ENCODE measurements around the gene IL16. TPM values are rescaled to one million over a fixed set of nuclear protein-coding genes. Genes with fewer than 3 reads are reported as not detected.

The IL16 gene
- total and polyA plus RNA-seq, 9 donors: 1.8 to 16.5 (median 9.0) TPM

DNA sequence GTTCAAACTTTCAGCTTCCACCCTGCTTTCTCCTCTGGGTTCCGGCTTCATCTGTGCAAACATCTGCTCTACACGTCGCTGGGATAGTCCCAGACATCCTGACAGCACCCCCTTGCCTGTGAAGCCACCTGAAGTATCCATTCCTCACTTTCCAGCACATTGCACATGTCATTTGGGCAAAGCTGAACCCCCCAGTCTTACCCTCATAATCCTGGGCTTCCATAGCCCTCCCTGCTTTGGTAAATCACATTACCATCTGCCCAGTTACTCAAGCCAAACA is 84.7 kb downstream of the IL16 start:
- no peak overlapping the region for H3K4me3 ChIP-seq
- DNase-seq: no peak

DNA sequence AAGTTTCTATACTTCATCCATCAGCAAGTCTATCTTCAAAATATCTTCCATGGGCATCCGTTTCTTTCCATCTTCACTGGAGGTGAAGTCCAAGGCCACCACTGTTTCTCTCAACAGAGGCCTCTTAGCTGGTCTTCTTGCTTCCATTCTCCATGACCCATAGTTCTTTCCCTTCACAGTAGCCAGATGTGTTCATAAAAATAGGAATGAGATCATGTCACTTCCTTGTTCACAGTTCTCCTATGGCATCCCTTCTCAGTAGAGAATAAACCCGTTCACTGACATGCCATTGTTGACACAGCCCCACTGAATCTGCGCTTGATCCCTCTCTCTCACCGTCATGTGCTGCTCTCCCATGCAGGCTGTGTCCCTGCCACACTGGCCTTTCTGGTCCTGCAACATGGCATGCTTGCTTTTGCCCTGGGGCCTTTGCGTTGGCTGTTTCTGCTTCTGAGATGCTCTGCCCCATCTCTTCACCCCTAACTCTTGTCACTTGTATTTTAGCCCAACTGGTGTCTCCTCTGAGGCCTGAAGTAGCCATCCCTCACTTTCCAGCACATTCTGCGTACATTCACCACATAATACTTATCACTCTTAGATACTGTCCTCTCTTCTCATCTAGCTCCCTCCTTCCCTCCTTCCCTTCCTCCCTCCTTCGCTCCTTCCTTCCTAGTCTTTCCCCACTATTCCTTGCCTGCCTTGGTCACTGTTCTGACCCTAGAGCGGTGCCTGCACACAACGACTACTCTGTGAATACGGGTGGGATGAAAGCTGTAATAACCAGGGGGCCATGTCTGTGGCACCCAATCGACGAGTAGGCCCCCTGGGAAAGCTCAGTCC is 85.3 kb downstream of the IL16 start:
- H3K9me3 ChIP-seq: no peaks in the 10 kb centered on the region
- H3K27me3 ChIP-seq: no peaks in the 10 kb centered on the region
- intact Hi-C loops (cut with DNase I): loop anchor here in 1 of 4 donors (10.0 kb wide), 1 partner anchor 103 kb away; no protein-coding TSS in a partner anchor
- WGBS, 3 donors: 93 to 95% (median 94%) methylated on average over 12 of the region's 12 CpGs
- H3K4me1 ChIP-seq (ENCODE audit: insufficient read depth): no peaks in the 10 kb centered on the region
- DNase-seq: no peak
- H3K27ac ChIP-seq: no peak overlapping the region
- TF ChIP-seq POLR2A (IDR thresholded peaks at IDR 0.05): no peak
- no peak for TF ChIP-seq EP300 (IDR thresholded peaks at IDR 0.05)
- TF ChIP-seq, protein P1, sequence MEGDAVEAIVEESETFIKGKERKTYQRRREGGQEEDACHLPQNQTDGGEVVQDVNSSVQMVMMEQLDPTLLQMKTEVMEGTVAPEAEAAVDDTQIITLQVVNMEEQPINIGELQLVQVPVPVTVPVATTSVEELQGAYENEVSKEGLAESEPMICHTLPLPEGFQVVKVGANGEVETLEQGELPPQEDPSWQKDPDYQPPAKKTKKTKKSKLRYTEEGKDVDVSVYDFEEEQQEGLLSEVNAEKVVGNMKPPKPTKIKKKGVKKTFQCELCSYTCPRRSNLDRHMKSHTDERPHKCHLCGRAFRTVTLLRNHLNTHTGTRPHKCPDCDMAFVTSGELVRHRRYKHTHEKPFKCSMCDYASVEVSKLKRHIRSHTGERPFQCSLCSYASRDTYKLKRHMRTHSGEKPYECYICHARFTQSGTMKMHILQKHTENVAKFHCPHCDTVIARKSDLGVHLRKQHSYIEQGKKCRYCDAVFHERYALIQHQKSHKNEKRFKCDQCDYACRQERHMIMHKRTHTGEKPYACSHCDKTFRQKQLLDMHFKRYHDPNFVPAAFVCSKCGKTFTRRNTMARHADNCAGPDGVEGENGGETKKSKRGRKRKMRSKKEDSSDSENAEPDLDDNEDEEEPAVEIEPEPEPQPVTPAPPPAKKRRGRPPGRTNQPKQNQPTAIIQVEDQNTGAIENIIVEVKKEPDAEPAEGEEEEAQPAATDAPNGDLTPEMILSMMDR (IDR thresholded peaks at IDR 0.05): no peak
- H3K36me3 ChIP-seq: no peaks in the 10 kb centered on the region
- H3K4me3 ChIP-seq: no peak overlapping the region

More for the DNA sequence above, 84.7 kb downstream of the IL16 start:
- Histone ChIP-seq H3K27me3 (no peaks in the 10 kb centered on the region), H3K4me1 (ENCODE audit: insufficient read depth) (no peaks in the 10 kb centered on the region), H3K9me3 (no peaks in the 10 kb centered on the region), H3K36me3 (no peaks in the 10 kb centered on the region), H3K27ac (no peak overlapping the region)
- no peak for TF ChIP-seq EP300 (IDR thresholded peaks at IDR 0.05)
- TF ChIP-seq, protein P1 (IDR thresholded peaks at IDR 0.05): no peak
- TF ChIP-seq POLR2A (IDR thresholded peaks at IDR 0.05): no peak
- 93 to 97% (median 95%) methylated on average over 3 of the region's 3 CpGs for WGBS, 3 donors
- intact Hi-C loops (cut with DNase I): loop anchor here in 1 of 4 donors (10.0 kb wide), 1 partner anchor 103 kb away; no protein-coding TSS in a partner anchor

DNA sequence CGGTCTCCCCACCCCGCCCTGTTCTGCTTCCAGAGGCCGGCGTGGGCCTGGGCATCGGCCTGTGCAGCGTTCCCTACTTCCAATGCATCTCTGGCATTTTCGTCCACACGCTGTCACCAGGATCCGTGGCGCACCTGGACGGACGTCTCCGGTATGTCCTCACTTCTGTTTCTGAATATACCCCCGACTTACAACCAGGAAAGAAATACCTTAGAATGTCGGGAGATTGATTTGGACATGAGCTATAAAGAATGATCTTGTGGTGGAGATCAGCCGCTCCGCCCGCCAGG is 85.9 kb downstream of the IL16 start:
- H3K4me3 ChIP-seq: no peak overlapping the region
- 96 to 98% (median 97%) methylated on average over 18 of the region's 18 CpGs for WGBS, 3 donors
- intact Hi-C loops (cut with DNase I): loop anchor here in 1 of 4 donors (10.0 kb wide), 1 partner anchor 102 kb away; no protein-coding TSS in a partner anchor
- no peaks in the 10 kb centered on the region for H3K27me3 ChIP-seq
- no peaks in the 10 kb centered on the region for H3K36me3 ChIP-seq
- DNase-seq: no peak
- H3K4me1 ChIP-seq (ENCODE audit: insufficient read depth): no peaks in the 10 kb centered on the region
- no peak overlapping the region for H3K27ac ChIP-seq
- TF ChIP-seq EP300 (IDR thresholded peaks at IDR 0.05) (no peak), POLR2A (IDR thresholded peaks at IDR 0.05) (no peak)
- TF ChIP-seq, protein P1 (IDR thresholded peaks at IDR 0.05): no peak
- no peaks in the 10 kb centered on the region for H3K9me3 ChIP-seq

DNA sequence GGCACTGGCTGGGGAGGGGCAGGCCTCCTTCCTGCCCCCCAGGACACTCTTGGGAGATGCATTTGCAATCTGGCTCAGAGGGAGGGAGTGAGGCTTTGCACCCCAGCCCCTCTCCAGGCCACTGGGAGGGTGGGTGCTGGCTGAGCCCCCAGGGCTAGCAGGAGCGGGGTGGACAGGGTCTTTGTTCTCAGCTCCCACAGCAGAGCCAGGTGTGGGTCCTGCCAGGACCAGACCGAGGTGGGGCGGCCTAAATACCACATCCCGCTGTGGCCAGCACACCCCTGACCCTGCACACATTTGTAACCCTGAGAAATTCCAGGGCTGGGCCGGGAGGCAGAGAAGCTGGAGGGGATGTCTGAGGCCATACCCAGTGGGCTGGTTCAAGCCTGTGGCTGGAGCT is 86.2 kb downstream of the IL16 start:
- no peak overlapping the region for H3K27ac ChIP-seq
- TF ChIP-seq, protein P1 (IDR thresholded peaks at IDR 0.05): no peak
- no peak for TF ChIP-seq POLR2A (IDR thresholded peaks at IDR 0.05)
- no peak for TF ChIP-seq EP300 (IDR thresholded peaks at IDR 0.05)
- H3K4me1 ChIP-seq (ENCODE audit: insufficient read depth): no peaks in the 10 kb centered on the region
- no peak for DNase-seq
- intact Hi-C loops (cut with DNase I): loop anchor here in 1 of 4 donors (10.0 kb wide), 1 partner anchor 102 kb away; no protein-coding TSS in a partner anchor
- no peaks in the 10 kb centered on the region for H3K36me3 ChIP-seq
- H3K27me3 ChIP-seq: no peaks in the 10 kb centered on the region
- no peaks in the 10 kb centered on the region for H3K9me3 ChIP-seq
- WGBS, 3 donors: 89 to 98% (median 90%) methylated on average over 5 of the region's 5 CpGs
- no peak overlapping the region for H3K4me3 ChIP-seq
